CD14-positive monocyte (primary cell): ENCODE data around the gene TCEAL5. TPM values are rescaled to one million over a fixed set of nuclear protein-coding genes. Genes with fewer than 3 reads are reported as not detected.

ENCODE experiments used
- DNase-seq, 3 donors: peaks; one replicate each; pipeline ENCODE4 v3.0.0-alpha.2; 2011 to 2022
- H2AFZ ChIP-seq: 2 replicates; pipeline ENCODE4 v1.6.0; 2012; ENCODE audit warnings: mild to moderate bottlenecking, low read depth, low read length, inconsistent platforms; ENCODE audit not compliant: insufficient read depth, poor library complexity, severe bottlenecking
- H3K27ac ChIP-seq, 2 donors: 1 replicate in 1 of 2; 2 replicates in 1 of 2; pipeline ENCODE4 v1.5.1; 2012 to 2013; ENCODE audit warnings: low read length in 2 of 2, control low read depth in 1 of 2, inconsistent platforms in 1 of 2, low read depth in 1 of 2, mild to moderate bottlenecking in 1 of 2
- H3K27me3 ChIP-seq, 2 donors: one replicate each; pipeline versions ENCODE4 v1.6.0 to v1.6.1; 2011 to 2013; ENCODE audit warnings: low read length in 2 of 2; ENCODE audit not compliant: control insufficient read depth in 2 of 2, insufficient read depth in 2 of 2
- H3K36me3 ChIP-seq, 2 donors: replicated peaks in 1 of 2; 1 replicate in 1 of 2; 2 replicates in 1 of 2; pipeline versions ENCODE4 v1.5.1 to v1.6.1; 2012 to 2013; ENCODE audit warnings: low read length in 2 of 2, control low read depth in 1 of 2, inconsistent platforms in 1 of 2, mild to moderate bottlenecking in 1 of 2; ENCODE audit not compliant: insufficient read depth in 2 of 2, control insufficient read depth in 1 of 2
- H3K4me1 ChIP-seq, 2 donors: 1 replicate in 1 of 2; 2 replicates in 1 of 2; pipeline versions ENCODE4 v1.5.1 to v1.6.1; 2012 to 2013; ENCODE audit warnings: low read length in 2 of 2, control low read depth in 1 of 2, inconsistent platforms in 1 of 2, mild to moderate bottlenecking in 1 of 2, moderate library complexity in 1 of 2; ENCODE audit not compliant: insufficient read depth in 2 of 2, control insufficient read depth in 1 of 2
- H3K4me2 ChIP-seq: replicated peaks from 2 replicates; pipeline ENCODE3; 2012; ENCODE audit warnings: low read length, moderate library complexity, mild to moderate bottlenecking; ENCODE audit not compliant: poor library complexity, severe bottlenecking; ENCODE audit errors: extremely low read depth
- H3K4me3 ChIP-seq, 3 experiments: fragments of 200-600 bp in 1 of 3; sonication (generic) in 1 of 3; replicated peaks in 1 of 3; 1 replicate in 2 of 3; 2 replicates in 1 of 3; pipeline ENCODE4 v1.5.1; 2011 to 2013; ENCODE audit warnings: low read length in 3 of 3, mild to moderate bottlenecking in 3 of 3, control low read depth in 2 of 3, low read depth in 2 of 3, inconsistent platforms in 1 of 3, moderate library complexity in 1 of 3
- H3K79me2 ChIP-seq: 2 replicates; pipeline ENCODE4 v1.6.0; 2012; ENCODE audit warnings: mild to moderate bottlenecking, control low read depth, inconsistent platforms, low read length, moderate library complexity; ENCODE audit not compliant: insufficient read depth
- H3K9ac ChIP-seq: 2 replicates; pipeline ENCODE4 v1.6.0; 2017; ENCODE audit warnings: low read length, mild to moderate bottlenecking; ENCODE audit not compliant: insufficient read depth, poor library complexity, severe bottlenecking
- H3K9me3 ChIP-seq, 2 donors: replicated peaks in 1 of 2; 1 replicate in 1 of 2; 2 replicates in 1 of 2; pipeline versions ENCODE4 v1.5.1 to v1.6.1; 2012 to 2013; ENCODE audit warnings: low read length in 2 of 2, control low read depth in 1 of 2; ENCODE audit not compliant: control insufficient read depth in 1 of 2, insufficient read depth in 1 of 2
- H4K20me1 ChIP-seq: 2 replicates; pipeline ENCODE4 v1.6.0; 2012; ENCODE audit warnings: mild to moderate bottlenecking, low read length, control low read depth, moderate library complexity; ENCODE audit not compliant: insufficient read depth
- H3K27ac Mint-ChIP-seq, 7 donors: one replicate each; pipeline ENCODE4 v1.8.0; 2020; ENCODE audit warnings: mild to moderate bottlenecking in 7 of 7, mixed read lengths in 7 of 7, moderate library complexity in 6 of 7, inconsistent platforms in 2 of 7
- H3K27me3 Mint-ChIP-seq, 3 donors: one replicate each; pipeline ENCODE4 v1.8.0; 2021 to 2022; ENCODE audit warnings: low read depth in 3 of 3, mild to moderate bottlenecking in 3 of 3, mixed read lengths in 3 of 3, moderate library complexity in 3 of 3, inconsistent platforms in 1 of 3
- H3K36me3 Mint-ChIP-seq, 2 donors: one replicate each; pipeline ENCODE4 v1.8.0; 2020; ENCODE audit warnings: mixed read lengths in 2 of 2, inconsistent platforms in 1 of 2, mild to moderate bottlenecking in 1 of 2
- H3K4me1 Mint-ChIP-seq: one replicate; pipeline ENCODE4 v1.8.0; 2020; ENCODE audit warnings: mild to moderate bottlenecking, mixed read lengths
- H3K4me3 Mint-ChIP-seq, 2 donors: one replicate each; pipeline ENCODE4 v1.8.0; 2020; ENCODE audit warnings: mild to moderate bottlenecking in 2 of 2, mixed read lengths in 2 of 2, moderate library complexity in 1 of 2
- H3K9me3 Mint-ChIP-seq, 7 donors: one replicate each; pipeline ENCODE4 v1.8.0; 2020 to 2022; ENCODE audit warnings: mixed read lengths in 7 of 7, mild to moderate bottlenecking in 6 of 7, moderate library complexity in 6 of 7, inconsistent platforms in 2 of 7
- WGBS: methylation state at CpG from one replicate; pipeline ENCODE4 v1.1.5; 2013; ENCODE audit warnings: missing lambda C conversion rate; ENCODE audit not compliant: insufficient coverage; 5-methylcytosine and 5-hydroxymethylcytosine counted together
- intact Hi-C, 2 donors: fragments of 100-400 bp; cut with micrococcal nuclease; formaldehyde crosslinking; loops; one replicate each; pipeline versions ENCODE4 v1.15.0 to v1.15.1; 2023
- polyA plus RNA-seq, 3 donors: library from polyadenylated mRNA; depleted of rRNA in 1 of 3; unstranded in 2 of 3; stranded (reverse) in 1 of 3; fragments of 300-500 nt in 2 of 3; fragments of >200 nt in 1 of 3; fragmentation: Illumina TruSeq in 2 of 3; gene quantifications; 1 replicate in 2 of 3; 2 replicates in 1 of 3; pipeline ENCODE4 v1.2.3, GENCODE V29; 2012 to 2021
- TF ChIP-seq, protein P1 (sequence below): fragments of 200-600 bp; IDR thresholded peaks from one replicate; pipeline ENCODE4 v1.8.0; 2022; ENCODE audit warnings: antibody characterized with exemption, mild to moderate bottlenecking

TCEAL5 gene
- polyA plus RNA-seq, 3 donors, result not detected

DNA sequence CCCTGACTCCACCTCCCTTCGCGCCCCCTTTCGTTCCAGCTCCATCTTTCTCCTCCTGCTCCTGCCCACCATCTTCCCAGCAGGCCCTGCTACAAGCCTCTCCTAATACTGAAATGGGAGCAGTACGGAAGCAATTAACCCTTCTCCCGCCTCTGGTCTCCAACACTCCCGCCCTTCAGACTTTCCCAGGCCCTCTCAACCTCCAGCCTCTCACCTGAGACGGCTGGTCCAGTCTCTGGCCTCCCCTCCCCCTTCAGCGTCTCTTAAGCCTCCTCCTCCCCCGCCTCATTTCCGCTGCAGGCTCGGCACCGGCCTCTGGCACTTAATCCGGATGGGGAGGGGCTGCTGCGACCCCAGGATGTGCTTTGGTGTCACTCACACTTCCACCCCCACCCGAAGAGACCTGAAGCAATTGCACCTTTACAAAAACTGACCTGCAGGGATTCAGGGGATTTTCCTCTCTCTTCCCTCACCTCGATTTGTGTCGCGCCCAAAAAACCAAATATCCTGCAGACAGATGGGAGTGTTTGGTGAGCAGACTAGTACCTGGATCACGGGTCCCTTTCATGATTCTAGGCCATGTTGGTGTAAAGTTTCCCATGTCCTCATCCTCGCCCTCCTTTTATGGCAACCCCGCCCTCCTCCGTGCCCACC is 22.3 kb downstream of the TCEAL5 start:
- Mint-ChIP-seq H3K27ac (peak overlapping the region in 6 of 7 donors; percentile 80 to 91 (median 84)), H3K36me3 (peaks cover 0 to 1% of the 10 kb centered on the region in 2 donors)
- peak overlapping the region; percentile 82 for H2AFZ ChIP-seq

DNA sequence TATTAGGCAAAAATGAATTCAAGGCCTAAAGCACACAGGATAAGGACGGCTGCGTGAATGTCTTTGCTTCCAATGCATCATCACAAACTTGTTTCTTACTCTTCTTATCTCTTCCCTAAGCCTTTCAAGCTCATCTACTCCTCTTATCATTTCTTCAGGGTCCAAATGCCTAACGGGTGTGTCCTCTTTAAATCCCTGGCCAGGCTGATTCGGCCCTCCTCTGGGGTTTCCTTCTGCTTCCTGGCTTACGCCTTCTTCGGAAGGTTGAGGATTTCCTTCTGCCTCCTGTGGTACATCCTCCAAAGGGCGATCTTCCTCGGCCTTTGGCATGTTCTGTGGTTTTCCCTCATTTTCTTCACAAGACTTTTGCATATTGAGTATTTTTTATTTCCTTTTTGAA is 22.9 kb downstream of the TCEAL5 start:
- no peak for DNase-seq
- H3K27me3 Mint-ChIP-seq, result peaks cover 0 to 5% (median 3%) of the 10 kb centered on the region in 3 donors

More for the DNA sequence above, 22.3 kb downstream of the TCEAL5 start:
- H3K9ac ChIP-seq, result peak overlapping the region; percentile 58
- no peaks in the 10 kb centered on the region for H4K20me1 ChIP-seq
- peak overlapping the region; percentile 71 for H3K4me2 ChIP-seq
- peaks cover 12% of the 10 kb centered on the region for H3K79me2 ChIP-seq
- peak overlapping the region; percentile 90 to 92 for H3K4me3 Mint-ChIP-seq
- peak overlapping the region; percentile 4 to 74 for H3K27ac ChIP-seq
- H3K27me3 Mint-ChIP-seq, result peaks cover 0 to 5% (median 3%) of the 10 kb centered on the region in 3 donors
- WGBS, result 0% methylated on average over 2 of the region's 22 CpGs
- intact Hi-C loops, result no loop called here
- H3K4me1 Mint-ChIP-seq, result peaks cover 16% of the 10 kb centered on the region
- H3K9me3 Mint-ChIP-seq, result peaks cover 0 to 5% (median 0%) of the 10 kb centered on the region in 7 donors
- no peak for DNase-seq
- no peaks in the 10 kb centered on the region for H3K9me3 ChIP-seq
- H3K36me3 ChIP-seq, result no peaks in the 10 kb centered on the region
- peaks cover 11 to 14% of the 10 kb centered on the region in 2 donors for H3K4me1 ChIP-seq
- TF ChIP-seq, protein P1, sequence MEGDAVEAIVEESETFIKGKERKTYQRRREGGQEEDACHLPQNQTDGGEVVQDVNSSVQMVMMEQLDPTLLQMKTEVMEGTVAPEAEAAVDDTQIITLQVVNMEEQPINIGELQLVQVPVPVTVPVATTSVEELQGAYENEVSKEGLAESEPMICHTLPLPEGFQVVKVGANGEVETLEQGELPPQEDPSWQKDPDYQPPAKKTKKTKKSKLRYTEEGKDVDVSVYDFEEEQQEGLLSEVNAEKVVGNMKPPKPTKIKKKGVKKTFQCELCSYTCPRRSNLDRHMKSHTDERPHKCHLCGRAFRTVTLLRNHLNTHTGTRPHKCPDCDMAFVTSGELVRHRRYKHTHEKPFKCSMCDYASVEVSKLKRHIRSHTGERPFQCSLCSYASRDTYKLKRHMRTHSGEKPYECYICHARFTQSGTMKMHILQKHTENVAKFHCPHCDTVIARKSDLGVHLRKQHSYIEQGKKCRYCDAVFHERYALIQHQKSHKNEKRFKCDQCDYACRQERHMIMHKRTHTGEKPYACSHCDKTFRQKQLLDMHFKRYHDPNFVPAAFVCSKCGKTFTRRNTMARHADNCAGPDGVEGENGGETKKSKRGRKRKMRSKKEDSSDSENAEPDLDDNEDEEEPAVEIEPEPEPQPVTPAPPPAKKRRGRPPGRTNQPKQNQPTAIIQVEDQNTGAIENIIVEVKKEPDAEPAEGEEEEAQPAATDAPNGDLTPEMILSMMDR, result no peak
- no peaks in the 10 kb centered on the region for H3K27me3 ChIP-seq
- peak overlapping the region; percentile 74 to 84 (median 79) for H3K4me3 ChIP-seq

More for the DNA sequence above, 22.9 kb downstream of the TCEAL5 start:
- intact Hi-C loops, result no loop called here
- peaks cover 11 to 14% of the 10 kb centered on the region in 2 donors for H3K4me1 ChIP-seq
- peak overlapping the region; percentile 71 for H3K4me2 ChIP-seq
- H3K36me3 Mint-ChIP-seq, result peaks cover 0 to 1% of the 10 kb centered on the region in 2 donors
- H3K27ac ChIP-seq, result peak overlapping the region in 1 of 2 donors; percentile 74
- TF ChIP-seq, protein P1, result no peak
- WGBS, result 35% methylated on average over 4 of the region's 8 CpGs
- peak overlapping the region in 1 of 7 donors; percentile 47 for H3K27ac Mint-ChIP-seq
- peak overlapping the region; percentile 74 to 84 (median 79) for H3K4me3 ChIP-seq
- H3K27me3 ChIP-seq, result no peaks in the 10 kb centered on the region
- peaks cover 0 to 5% (median 0%) of the 10 kb centered on the region in 7 donors for H3K9me3 Mint-ChIP-seq
- peak overlapping the region; percentile 82 for H2AFZ ChIP-seq
- H3K79me2 ChIP-seq, result peaks cover 12% of the 10 kb centered on the region
- no peak overlapping the region for H3K9ac ChIP-seq
- no peaks in the 10 kb centered on the region for H4K20me1 ChIP-seq
- peaks cover 16% of the 10 kb centered on the region for H3K4me1 Mint-ChIP-seq
- H3K36me3 ChIP-seq, result no peaks in the 10 kb centered on the region
- H3K4me3 Mint-ChIP-seq, result peak overlapping the region; percentile 90 to 92
- no peaks in the 10 kb centered on the region for H3K9me3 ChIP-seq
